Parathyroid adenoma (tissue), 2 donors: ENCODE measurements around the gene TRPV4.

Source experiments
- H2AFZ ChIP-seq: fragments of 300-600 bp; sonication (generic); one replicate; pipeline ENCODE4 v1.7.0; 2017; ENCODE audit warnings: antibody characterized with exemption, mild to moderate bottlenecking
- H3K27ac ChIP-seq: fragments of 300-600 bp; sonication (generic); one replicate; pipeline ENCODE4 v1.7.0; 2017
- H3K27me3 ChIP-seq: fragments of 300-600 bp; sonication (generic); one replicate; pipeline ENCODE4 v1.7.0; 2017; ENCODE audit warnings: low read length; ENCODE audit not compliant: control insufficient read depth, insufficient read depth
- H3K36me3 ChIP-seq: fragments of 300-600 bp; sonication (generic); one replicate; pipeline ENCODE4 v1.7.0; 2017; ENCODE audit warnings: low read length; ENCODE audit not compliant: control insufficient read depth, insufficient read depth
- H3K4me1 ChIP-seq: fragments of 300-600 bp; sonication (generic); one replicate; pipeline ENCODE4 v1.7.0; 2017; ENCODE audit warnings: control low read depth
- H3K4me2 ChIP-seq: fragments of 300-600 bp; sonication (generic); one replicate; pipeline ENCODE4 v1.7.0; 2017; ENCODE audit warnings: low read length
- H3K4me3 ChIP-seq: fragments of 300-600 bp; sonication (generic); one replicate; pipeline ENCODE4 v1.7.0; 2017; ENCODE audit warnings: low read depth, low read length
- H3K79me2 ChIP-seq: fragments of 300-600 bp; sonication (generic); one replicate; pipeline ENCODE4 v1.7.0; 2017; ENCODE audit warnings: control low read depth
- H3K9ac ChIP-seq: fragments of 300-600 bp; sonication (generic); one replicate; pipeline ENCODE4 v1.7.0; 2017; ENCODE audit warnings: mild to moderate bottlenecking
- H3K9me3 ChIP-seq: fragments of 300-600 bp; sonication (generic); one replicate; pipeline ENCODE4 v1.7.0; 2017; ENCODE audit warnings: low read length; ENCODE audit not compliant: control insufficient read depth
- CTCF ChIP-seq: fragments of 300-600 bp; sonication (generic); IDR thresholded peaks from one replicate; pipeline ENCODE4 v1.7.0; 2017; ENCODE audit warnings: antibody characterized with exemption, mild to moderate bottlenecking
- donor health status: primary hyperparathyroidism.

TRPV4 gene

GRCh38 chr12:109815757-109816617, 17.2 kb downstream of the TRPV4 start:
- no peaks in the 10 kb centered on the region for H3K36me3 ChIP-seq
- no peak for TF ChIP-seq CTCF

GRCh38 chr12:109815225-109815624, 18.0 kb downstream of the TRPV4 start:
- H3K4me2 ChIP-seq, result no peak overlapping the region
- H3K27me3 ChIP-seq, result no peaks in the 10 kb centered on the region
- no peak overlapping the region for H3K4me3 ChIP-seq
- H2AFZ ChIP-seq, result no peak overlapping the region
- TF ChIP-seq CTCF, result no peak
- no peak overlapping the region for H3K9ac ChIP-seq
- H3K79me2 ChIP-seq, result no peaks in the 10 kb centered on the region
- no peak overlapping the region for H3K27ac ChIP-seq
- no peaks in the 10 kb centered on the region for H3K9me3 ChIP-seq
- H3K4me1 ChIP-seq, result no peaks in the 10 kb centered on the region
- H3K36me3 ChIP-seq, result no peaks in the 10 kb centered on the region

More at GRCh38 chr12:109815757-109816617, 17.2 kb downstream of the TRPV4 start:
- Histone ChIP-seq H3K9me3 (no peaks in the 10 kb centered on the region), H3K9ac (no peak overlapping the region), H3K79me2 (no peaks in the 10 kb centered on the region), H2AFZ (no peak overlapping the region), H3K4me2 (no peak overlapping the region), H3K4me1 (no peaks in the 10 kb centered on the region), H3K27me3 (no peaks in the 10 kb centered on the region), H3K27ac (no peak overlapping the region), H3K4me3 (no peak overlapping the region)

DNA sequence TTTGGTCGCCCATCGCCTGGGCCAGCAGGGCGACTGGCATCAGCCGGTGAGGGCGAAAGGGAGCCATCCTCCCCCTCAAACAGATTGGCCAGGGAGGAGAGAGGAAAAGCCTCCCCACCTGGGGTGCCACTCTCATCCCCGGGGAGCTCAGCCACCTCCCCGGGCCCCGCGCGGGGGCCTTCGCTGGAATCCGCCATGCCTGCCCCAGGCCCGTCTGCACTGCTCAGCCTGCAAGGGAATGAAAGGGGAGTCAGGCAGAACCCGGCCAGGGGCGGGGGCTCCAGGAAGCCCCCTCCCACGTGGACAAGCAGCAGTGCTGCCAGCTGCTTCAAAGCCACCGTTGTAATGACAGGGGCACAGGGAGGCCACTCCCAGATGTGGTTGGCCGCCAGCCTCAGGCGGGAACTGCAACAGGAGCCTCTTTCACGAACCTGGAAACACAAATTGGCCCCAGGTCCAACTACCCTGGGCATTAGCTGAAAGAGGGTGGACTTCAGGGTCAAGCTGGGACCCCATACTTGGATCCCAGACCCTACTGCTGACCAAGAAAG, 18.5 kb downstream of the TRPV4 start:
- Histone ChIP-seq H3K27me3 (no peaks in the 10 kb centered on the region), H2AFZ (no peak overlapping the region), H3K9me3 (no peaks in the 10 kb centered on the region), H3K4me3 (no peak overlapping the region), H3K9ac (no peak overlapping the region), H3K4me2 (no peak overlapping the region), H3K79me2 (no peaks in the 10 kb centered on the region), H3K4me1 (no peaks in the 10 kb centered on the region), H3K36me3 (no peaks in the 10 kb centered on the region), H3K27ac (no peak overlapping the region)
- TF ChIP-seq CTCF, result no peak

GRCh38 chr12:109813810-109814416, 19.3 kb downstream of the TRPV4 start:
- H3K36me3 ChIP-seq, result no peaks in the 10 kb centered on the region
- H3K4me2 ChIP-seq, result no peak overlapping the region
- no peaks in the 10 kb centered on the region for H3K9me3 ChIP-seq
- H3K79me2 ChIP-seq, result no peaks in the 10 kb centered on the region
- TF ChIP-seq CTCF, result no peak
- no peaks in the 10 kb centered on the region for H3K4me1 ChIP-seq
- no peak overlapping the region for H3K27ac ChIP-seq
- no peak overlapping the region for H2AFZ ChIP-seq
- no peak overlapping the region for H3K9ac ChIP-seq
- H3K27me3 ChIP-seq, result no peaks in the 10 kb centered on the region
- no peak overlapping the region for H3K4me3 ChIP-seq
